Measurements from ENCODE around the gene PCDH15. TPM values are rescaled to one million over a fixed set of nuclear protein-coding genes. Genes with fewer than 3 reads are reported as not detected.

PCDH15 gene
- total RNA-seq, 2 donors from 2014 or later, result 0.58 to 0.95 TPM

DNA sequence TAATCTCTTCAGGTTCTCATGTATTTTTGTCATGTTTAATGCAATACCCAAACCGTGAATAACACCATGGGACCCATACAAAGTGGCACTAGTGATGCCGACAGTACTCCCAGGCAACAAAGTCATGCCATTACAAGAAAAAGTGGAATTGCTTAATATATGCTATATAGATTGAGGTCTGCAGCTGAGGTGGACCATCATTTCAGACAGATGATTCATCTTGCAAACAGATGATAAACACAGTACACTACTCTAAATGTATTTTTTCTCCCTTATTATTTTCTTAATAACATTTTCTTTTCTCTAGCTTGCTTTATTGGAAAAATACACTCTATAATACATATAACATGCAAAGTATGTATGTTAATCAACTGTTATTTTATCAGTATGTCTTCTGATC, 14.6 kb upstream of the PCDH15 start:
- H3K4me1 ChIP-seq (ENCODE audit: control insufficient read depth, insufficient read depth, low read length), result no peaks in the 10 kb centered on the region
- no peaks in the 10 kb centered on the region for H3K4me1 Mint-ChIP-seq
- no peaks in the 10 kb centered on the region for H3K36me3 ChIP-seq (ENCODE audit: control insufficient read depth, insufficient read depth, low read length)
- H3K36me3 Mint-ChIP-seq (ENCODE audit: low read depth), result no peaks in the 10 kb centered on the region
- no peak overlapping the region for H3K27ac ChIP-seq (ENCODE audit: low read depth, low read length)
- H3K27me3 Mint-ChIP-seq (ENCODE audit: insufficient read depth), result no peaks in the 10 kb centered on the region
- H3K4me3 ChIP-seq (ENCODE audit: low read length), result no peak overlapping the region
- no peaks in the 10 kb centered on the region for H3K9me3 ChIP-seq (ENCODE audit: control insufficient read depth, low read length)
- WGBS, 2 experiments (ENCODE audit: insufficient coverage in 1 of 2, insufficient read length in 1 of 2), result 92% methylated on average over 2 of the region's 2 CpGs
- DNase-seq, result no peak
- no peaks in the 10 kb centered on the region for H3K9me3 Mint-ChIP-seq
- H3K27me3 ChIP-seq (ENCODE audit: control insufficient read depth, insufficient read depth, low read length, poor library complexity, severe bottlenecking), result no peaks in the 10 kb centered on the region
- no peak overlapping the region for H3K4me3 Mint-ChIP-seq
- no peak overlapping the region for H3K9ac ChIP-seq (ENCODE audit: extremely low read depth, low read length, poor library complexity, severe bottlenecking)
- no peak overlapping the region for H3K27ac Mint-ChIP-seq
- TF ChIP-seq CTCF (conservative IDR thresholded peaks at IDR 0.05), result no peak

- Histone ChIP-seq H3K9ac (ENCODE audit: extremely low read depth, low read length, poor library complexity, severe bottlenecking) (no peak overlapping the region), H3K4me1 (ENCODE audit: control insufficient read depth, insufficient read depth, low read length) (no peaks in the 10 kb centered on the region), H3K4me3 (ENCODE audit: low read length) (no peak overlapping the region), H3K36me3 (ENCODE audit: control insufficient read depth, insufficient read depth, low read length) (no peaks in the 10 kb centered on the region), H3K27me3 (ENCODE audit: control insufficient read depth, insufficient read depth, low read length, poor library complexity, severe bottlenecking) (no peaks in the 10 kb centered on the region), H3K27ac (ENCODE audit: low read depth, low read length) (no peak overlapping the region), H3K9me3 (ENCODE audit: control insufficient read depth, low read length) (no peaks in the 10 kb centered on the region)
- H3K4me1 Mint-ChIP-seq, result peaks cover 6% of the 10 kb centered on the region
- no peak for TF ChIP-seq CTCF (conservative IDR thresholded peaks at IDR 0.05)
- no peak for DNase-seq
- H3K4me3 Mint-ChIP-seq, result no peak overlapping the region
- 92% methylated on average over 1 of the region's 1 CpG; no CpG with 5 or more reads in 1 of the 2 experiments for WGBS, 2 experiments (ENCODE audit: insufficient coverage in 1 of 2, insufficient read length in 1 of 2)
- no peaks in the 10 kb centered on the region for H3K9me3 Mint-ChIP-seq
- no peaks in the 10 kb centered on the region for H3K36me3 Mint-ChIP-seq (ENCODE audit: low read depth)
- H3K27me3 Mint-ChIP-seq (ENCODE audit: insufficient read depth), result no peaks in the 10 kb centered on the region
- H3K27ac Mint-ChIP-seq, result no peak overlapping the region
Measured at GRCh38 chr10:54808186-54808935, 7.3 kb upstream of the PCDH15 start.

- H3K27me3 Mint-ChIP-seq (ENCODE audit: insufficient read depth), result no peaks in the 10 kb centered on the region
- no peaks in the 10 kb centered on the region for H3K9me3 Mint-ChIP-seq
- no peaks in the 10 kb centered on the region for H3K9me3 ChIP-seq (ENCODE audit: control insufficient read depth, low read length)
- peaks cover 28% of the 10 kb centered on the region for H3K27me3 ChIP-seq (ENCODE audit: control insufficient read depth, insufficient read depth, low read length, poor library complexity, severe bottlenecking)
- no peaks in the 10 kb centered on the region for H3K36me3 ChIP-seq (ENCODE audit: control insufficient read depth, insufficient read depth, low read length)
- TF ChIP-seq CTCF (conservative IDR thresholded peaks at IDR 0.05), result no peak
- peaks cover 15% of the 10 kb centered on the region for H3K4me1 Mint-ChIP-seq
- H3K4me3 Mint-ChIP-seq, result no peak overlapping the region
- H3K36me3 Mint-ChIP-seq (ENCODE audit: low read depth), result no peaks in the 10 kb centered on the region
- DNase-seq, result no peak
- no peak overlapping the region for H3K27ac Mint-ChIP-seq
- H3K9ac ChIP-seq (ENCODE audit: extremely low read depth, low read length, poor library complexity, severe bottlenecking), result no peak overlapping the region
- H3K4me1 ChIP-seq (ENCODE audit: control insufficient read depth, insufficient read depth, low read length), result peaks cover 4% of the 10 kb centered on the region
- no peak overlapping the region for H3K27ac ChIP-seq (ENCODE audit: low read depth, low read length)
- H3K4me3 ChIP-seq (ENCODE audit: low read length), result no peak overlapping the region
- 97% methylated on average over 1 of the region's 1 CpG; no CpG with 5 or more reads in 1 of the 2 experiments for WGBS, 2 experiments (ENCODE audit: insufficient coverage in 1 of 2, insufficient read length in 1 of 2)
Measured at GRCh38 chr10:54799506-54799905, 1.5 kb downstream of the PCDH15 start.

Measured in endodermal cell (in vitro differentiated cells).